ENCODE data around the gene MAGEB5.

Gene MAGEB5

GRCh38 chrX:26253526-26253925 lies 37.6 kb downstream of the MAGEB5 start:
- TF ChIP-seq CTCF (IDR thresholded peaks at IDR 0.05; ENCODE audit: control extremely low read depth, extremely low read depth, low read depth, missing control alignments) = no peak
- ChIA-PET CTCF (no interaction called here), POLR2A (no interaction called here)
- DNase-seq (ENCODE audit: extremely low spot score) = no peak

GRCh38 chrX:26254436-26254835 lies 38.5 kb downstream of the MAGEB5 start:
- TF ChIP-seq CTCF (IDR thresholded peaks at IDR 0.05; ENCODE audit: control extremely low read depth, extremely low read depth, low read depth, missing control alignments) = no peak
- ChIA-PET POLR2A (no interaction called here), CTCF (no interaction called here)
- DNase-seq (ENCODE audit: extremely low spot score) = no peak

- DNase-seq (ENCODE audit: extremely low spot score) = no peak
- CTCF ChIA-PET = no interaction called here
- TF ChIP-seq CTCF (IDR thresholded peaks at IDR 0.05; ENCODE audit: control extremely low read depth, extremely low read depth, low read depth, missing control alignments) = no peak
- POLR2A ChIA-PET = no interaction called here
These were observed 46.2 kb downstream of the MAGEB5 start for GRCh38 chrX:26262121-26262523.
